ENCODE measurements around the gene ANO3.
A peak's percentile ranks its signal among the peaks of the same experiment; 100 is the strongest.

The ANO3 gene

DNA sequence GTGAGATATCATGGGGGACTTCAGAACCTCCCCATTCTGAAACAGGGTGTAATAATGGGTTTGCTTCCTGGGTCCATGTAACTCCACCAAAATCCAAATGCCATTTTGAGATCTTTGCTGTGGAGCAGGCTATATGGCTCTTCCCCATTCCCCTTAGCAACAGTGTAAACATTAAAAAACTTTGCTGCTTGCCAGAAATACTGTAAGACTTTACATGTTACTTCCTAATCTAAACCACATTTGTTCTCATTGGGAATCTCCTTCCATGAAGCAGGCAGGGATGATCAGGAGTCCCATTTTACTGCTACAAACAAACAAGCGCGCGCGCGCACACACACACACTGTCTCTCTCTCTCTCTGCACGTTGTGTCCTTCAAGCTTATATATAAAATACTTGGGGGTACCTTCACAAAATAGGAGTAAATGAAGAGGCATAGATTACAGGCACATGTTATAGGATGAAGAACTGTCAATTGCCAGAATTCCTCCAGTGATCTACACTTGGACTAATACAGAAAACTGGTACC lies 86.5 kb downstream of the ANO3 start:
- DNase-seq (ENCODE audit: low read depth) = no peak
- H3K4me3 ChIP-seq (ENCODE audit: low read depth, low read length) = no peak overlapping the region
- TF ChIP-seq, protein P1, sequence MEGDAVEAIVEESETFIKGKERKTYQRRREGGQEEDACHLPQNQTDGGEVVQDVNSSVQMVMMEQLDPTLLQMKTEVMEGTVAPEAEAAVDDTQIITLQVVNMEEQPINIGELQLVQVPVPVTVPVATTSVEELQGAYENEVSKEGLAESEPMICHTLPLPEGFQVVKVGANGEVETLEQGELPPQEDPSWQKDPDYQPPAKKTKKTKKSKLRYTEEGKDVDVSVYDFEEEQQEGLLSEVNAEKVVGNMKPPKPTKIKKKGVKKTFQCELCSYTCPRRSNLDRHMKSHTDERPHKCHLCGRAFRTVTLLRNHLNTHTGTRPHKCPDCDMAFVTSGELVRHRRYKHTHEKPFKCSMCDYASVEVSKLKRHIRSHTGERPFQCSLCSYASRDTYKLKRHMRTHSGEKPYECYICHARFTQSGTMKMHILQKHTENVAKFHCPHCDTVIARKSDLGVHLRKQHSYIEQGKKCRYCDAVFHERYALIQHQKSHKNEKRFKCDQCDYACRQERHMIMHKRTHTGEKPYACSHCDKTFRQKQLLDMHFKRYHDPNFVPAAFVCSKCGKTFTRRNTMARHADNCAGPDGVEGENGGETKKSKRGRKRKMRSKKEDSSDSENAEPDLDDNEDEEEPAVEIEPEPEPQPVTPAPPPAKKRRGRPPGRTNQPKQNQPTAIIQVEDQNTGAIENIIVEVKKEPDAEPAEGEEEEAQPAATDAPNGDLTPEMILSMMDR (conservative IDR thresholded peaks at IDR 0.05; ENCODE audit: low read depth, low read length) = no peak

DNA sequence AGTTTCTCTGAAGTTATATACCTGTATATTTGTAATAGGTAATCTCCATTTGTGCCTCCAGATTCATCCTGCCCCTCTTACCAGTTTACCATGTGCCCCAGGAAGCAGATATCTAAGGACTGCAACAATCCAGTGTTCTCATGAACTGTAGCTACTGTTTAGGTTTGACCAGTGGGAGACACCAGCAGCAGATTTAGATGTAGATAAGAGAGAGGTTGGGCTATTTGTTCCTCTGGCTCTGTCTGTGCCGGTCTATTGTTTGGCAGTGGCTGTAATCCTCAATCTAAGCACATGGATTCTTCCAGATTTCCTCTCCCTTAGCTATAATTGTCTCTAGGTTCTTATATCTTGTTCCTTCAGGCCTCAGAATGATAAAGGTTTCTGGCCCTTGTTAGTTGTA lies 88.4 kb downstream of the ANO3 start:
- no peak for DNase-seq (ENCODE audit: low read depth)
- no peak overlapping the region for H3K4me3 ChIP-seq (ENCODE audit: low read depth, low read length)
- TF ChIP-seq, protein P1 (conservative IDR thresholded peaks at IDR 0.05; ENCODE audit: low read depth, low read length) = no peak

DNA sequence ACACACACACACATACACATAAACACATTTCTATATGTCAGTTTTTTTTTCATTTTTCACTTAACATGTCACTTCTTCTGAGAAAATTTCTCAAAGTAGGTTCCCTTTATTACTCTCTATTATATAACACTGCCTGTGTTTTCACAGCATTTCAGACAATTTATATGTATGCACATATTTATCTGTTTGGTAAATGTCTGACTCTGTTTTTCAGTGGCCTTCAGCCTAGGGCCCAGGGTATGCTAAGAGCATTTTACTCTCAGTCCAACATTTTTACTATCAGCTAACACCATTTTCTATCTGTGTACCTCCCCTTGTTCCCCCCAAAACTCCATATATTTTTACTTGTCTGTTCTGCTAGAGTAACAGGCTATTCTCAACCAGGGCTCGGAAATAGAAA lies 92.3 kb downstream of the ANO3 start:
- TF ChIP-seq, protein P1 (conservative IDR thresholded peaks at IDR 0.05; ENCODE audit: low read depth, low read length) = no peak
- DNase-seq (ENCODE audit: low read depth) = no peak
- no peak overlapping the region for H3K4me3 ChIP-seq (ENCODE audit: low read depth, low read length)

DNA sequence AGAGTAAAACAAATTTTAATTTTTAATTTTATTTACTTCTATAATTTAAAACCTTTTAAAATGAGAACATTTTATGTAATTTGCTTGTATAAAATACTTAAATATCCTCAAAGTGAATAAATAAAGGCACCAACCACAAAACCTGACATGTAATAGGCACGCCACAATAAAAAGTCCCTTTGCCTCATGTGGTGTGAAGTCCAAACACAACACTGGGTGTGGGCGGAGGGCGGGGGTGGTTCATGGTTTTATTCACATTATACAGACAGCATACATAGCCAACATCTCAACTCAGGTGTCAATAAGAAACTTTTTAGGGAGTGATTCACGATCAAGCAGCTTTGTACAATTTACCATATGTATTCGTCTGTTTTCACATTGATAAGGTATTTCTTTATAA lies 107.9 kb downstream of the ANO3 start:
- DNase-seq (ENCODE audit: low read depth) = no peak
- TF ChIP-seq, protein P1 (conservative IDR thresholded peaks at IDR 0.05; ENCODE audit: low read depth, low read length) = no peak

DNA sequence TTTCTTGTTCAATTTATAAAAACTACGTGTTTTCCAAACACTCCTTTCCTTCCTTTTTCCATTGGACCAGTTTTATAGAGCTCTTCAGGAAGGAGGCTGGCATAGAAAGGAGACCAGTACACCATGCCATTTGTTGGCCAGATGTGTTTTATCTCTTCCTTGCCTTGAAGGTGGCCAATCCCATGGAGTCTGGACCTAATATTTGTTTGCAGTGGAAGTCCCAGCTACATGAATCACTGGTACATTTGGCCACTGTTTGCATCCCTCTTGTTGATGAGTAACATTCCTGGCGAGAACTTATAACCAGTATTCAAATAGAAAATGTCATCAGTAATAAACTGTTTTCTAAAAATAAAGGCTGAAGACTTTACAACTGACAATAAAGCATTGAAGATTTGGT lies 110.2 kb downstream of the ANO3 start:
- TF ChIP-seq, protein P1 (conservative IDR thresholded peaks at IDR 0.05; ENCODE audit: low read depth, low read length) = no peak
- peak; percentile 2 for DNase-seq (ENCODE audit: low read depth)
- no peak overlapping the region for H3K4me3 ChIP-seq (ENCODE audit: low read depth, low read length)

More for the DNA sequence above, 107.9 kb downstream of the ANO3 start:
- H3K4me3 ChIP-seq (ENCODE audit: low read depth, low read length) = no peak overlapping the region

DNA sequence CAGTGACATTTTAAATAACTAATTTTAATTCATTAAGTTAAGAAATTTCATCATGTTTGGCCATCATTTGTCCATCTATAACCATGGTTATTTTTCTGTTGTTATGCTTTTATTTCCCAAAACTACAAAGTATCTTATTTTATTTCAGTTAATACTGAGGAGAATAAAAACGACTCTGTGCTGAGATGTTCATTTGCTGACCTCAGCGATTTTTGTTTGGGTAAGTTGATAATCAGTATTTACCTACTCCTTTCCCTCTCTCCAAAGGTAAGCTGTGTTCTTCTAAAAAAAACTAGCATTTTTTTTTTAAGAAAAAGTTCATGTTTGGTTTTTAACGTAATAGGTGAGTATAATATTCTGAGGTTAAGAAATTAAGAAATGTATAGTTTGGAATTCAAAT lies 111.7 kb downstream of the ANO3 start:
- TF ChIP-seq, protein P1 (conservative IDR thresholded peaks at IDR 0.05; ENCODE audit: low read depth, low read length) = no peak
- DNase-seq (ENCODE audit: low read depth) = no peak
- no peak overlapping the region for H3K4me3 ChIP-seq (ENCODE audit: low read depth, low read length)

DNA sequence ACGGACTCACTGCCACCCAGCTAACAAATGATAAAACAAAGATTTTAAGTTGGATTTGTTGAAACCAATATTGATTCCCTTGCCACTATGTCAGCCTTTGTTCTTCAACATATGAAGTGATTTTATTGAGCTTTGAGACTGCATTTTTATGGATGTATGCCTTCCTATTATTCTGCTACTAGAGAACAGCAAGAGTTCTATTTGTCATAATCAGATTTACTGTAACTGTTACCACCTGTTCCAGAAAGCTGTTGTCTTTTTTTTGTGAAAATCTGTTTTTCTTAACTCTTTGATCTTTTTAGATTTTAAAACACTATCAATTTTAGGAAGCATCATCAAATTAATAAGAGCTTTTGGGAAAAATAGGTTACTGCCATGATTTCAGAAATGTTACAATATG lies 125.7 kb downstream of the ANO3 start:
- DNase-seq (ENCODE audit: low read depth) = no peak
- TF ChIP-seq, protein P1 (conservative IDR thresholded peaks at IDR 0.05; ENCODE audit: low read depth, low read length) = no peak
- H3K4me3 ChIP-seq (ENCODE audit: low read depth, low read length) = no peak overlapping the region

Measured in choroid plexus epithelial cell (primary cell).